ENCODE data around the gene HIVEP3. TPM values are rescaled to one million over a fixed set of nuclear protein-coding genes. Genes with fewer than 3 reads are reported as not detected.

Gene HIVEP3
- polyA plus RNA-seq, 4 donors: 0.67 to 3.8 (median 1.8) TPM

GRCh38 chr1:41475859-41476567 lies 442.7 kb downstream of the HIVEP3 start:
- FAIRE-seq (no peak), DNase-seq (peak; percentile 51 to 82)
- H3K36me3 ChIP-seq (ENCODE audit: control insufficient read depth in 3 of 3, insufficient read depth in 2 of 3, low read depth in 1 of 3, low read length in 3 of 3): peaks cover 0 to 2% (median 0%) of the 10 kb centered on the region in 3 donors
- H3K4me1 ChIP-seq (ENCODE audit: control insufficient read depth in 3 of 3, insufficient read depth in 2 of 3, low read depth in 1 of 3, low read length in 2 of 3): peaks cover 8 to 58% (median 13%) of the 10 kb centered on the region in 3 donors
- no peak overlapping the region for H3K4me3 ChIP-seq (ENCODE audit: low read depth in 1 of 3, low read length in 3 of 3)
- H3K27me3 ChIP-seq (ENCODE audit: control insufficient read depth in 3 of 3, insufficient read depth in 3 of 3, low read length in 3 of 3): no peaks in the 10 kb centered on the region
- WGBS, 3 donors: 41 to 67% (median 48%) methylated on average over 8 of the region's 8 CpGs
- no peaks in the 10 kb centered on the region for H3K9me3 ChIP-seq (ENCODE audit: control insufficient read depth in 2 of 2, insufficient read depth in 1 of 2, low read depth in 1 of 2, low read length in 1 of 2)
- peak overlapping the region; percentile 55 to 91 (median 90) for H3K27ac ChIP-seq (ENCODE audit: low read depth in 1 of 3, low read length in 2 of 3)

GRCh38 chr1:41475346-41475745 lies 443.4 kb downstream of the HIVEP3 start:
- H3K27me3 ChIP-seq (ENCODE audit: control insufficient read depth in 3 of 3, insufficient read depth in 3 of 3, low read length in 3 of 3): no peaks in the 10 kb centered on the region
- peak overlapping the region; percentile 42 to 91 (median 90) for H3K27ac ChIP-seq (ENCODE audit: low read depth in 1 of 3, low read length in 2 of 3)
- H3K36me3 ChIP-seq (ENCODE audit: control insufficient read depth in 3 of 3, insufficient read depth in 2 of 3, low read depth in 1 of 3, low read length in 3 of 3): peaks cover 0 to 2% (median 0%) of the 10 kb centered on the region in 3 donors
- 82 to 95% (median 92%) methylated on average over 4 of the region's 4 CpGs for WGBS, 3 donors
- FAIRE-seq (no peak), DNase-seq (no peak)
- H3K9me3 ChIP-seq (ENCODE audit: control insufficient read depth in 2 of 2, insufficient read depth in 1 of 2, low read depth in 1 of 2, low read length in 1 of 2): no peaks in the 10 kb centered on the region
- H3K4me3 ChIP-seq (ENCODE audit: low read depth in 1 of 3, low read length in 3 of 3): no peak overlapping the region
- peaks cover 8 to 58% (median 12%) of the 10 kb centered on the region in 3 donors for H3K4me1 ChIP-seq (ENCODE audit: control insufficient read depth in 3 of 3, insufficient read depth in 2 of 3, low read depth in 1 of 3, low read length in 2 of 3)

GRCh38 chr1:41474490-41475271 lies 444.0 kb downstream of the HIVEP3 start:
- H3K27me3 ChIP-seq (ENCODE audit: control insufficient read depth in 3 of 3, insufficient read depth in 3 of 3, low read length in 3 of 3): no peaks in the 10 kb centered on the region
- no peaks in the 10 kb centered on the region for H3K9me3 ChIP-seq (ENCODE audit: control insufficient read depth in 2 of 2, insufficient read depth in 1 of 2, low read depth in 1 of 2, low read length in 1 of 2)
- peak overlapping the region in 2 of 3 donors; percentile 90 to 91 for H3K27ac ChIP-seq (ENCODE audit: low read depth in 1 of 3, low read length in 2 of 3)
- 19 to 50% (median 33%) methylated on average over 17 of the region's 17 CpGs for WGBS, 3 donors
- H3K4me3 ChIP-seq (ENCODE audit: low read depth in 1 of 3, low read length in 3 of 3): no peak overlapping the region
- H3K4me1 ChIP-seq (ENCODE audit: control insufficient read depth in 3 of 3, insufficient read depth in 2 of 3, low read depth in 1 of 3, low read length in 2 of 3): peaks cover 6 to 55% (median 8%) of the 10 kb centered on the region in 3 donors
- peak in 1 of 2 donors; percentile 49 for DNase-seq
- H3K36me3 ChIP-seq (ENCODE audit: control insufficient read depth in 3 of 3, insufficient read depth in 2 of 3, low read depth in 1 of 3, low read length in 3 of 3): no peaks in the 10 kb centered on the region
- no peak for FAIRE-seq

GRCh38 chr1:41473738-41474362 lies 444.9 kb downstream of the HIVEP3 start:
- no peaks in the 10 kb centered on the region for H3K9me3 ChIP-seq (ENCODE audit: control insufficient read depth in 2 of 2, insufficient read depth in 1 of 2, low read depth in 1 of 2, low read length in 1 of 2)
- no peaks in the 10 kb centered on the region for H3K36me3 ChIP-seq (ENCODE audit: control insufficient read depth in 3 of 3, insufficient read depth in 2 of 3, low read depth in 1 of 3, low read length in 3 of 3)
- no peaks in the 10 kb centered on the region for H3K27me3 ChIP-seq (ENCODE audit: control insufficient read depth in 3 of 3, insufficient read depth in 3 of 3, low read length in 3 of 3)
- peaks cover 4 to 48% (median 8%) of the 10 kb centered on the region in 3 donors for H3K4me1 ChIP-seq (ENCODE audit: control insufficient read depth in 3 of 3, insufficient read depth in 2 of 3, low read depth in 1 of 3, low read length in 2 of 3)
- WGBS, 3 donors: 89 to 90% (median 89%) methylated on average over 6 of the region's 6 CpGs
- H3K27ac ChIP-seq (ENCODE audit: low read depth in 1 of 3, low read length in 2 of 3): no peak overlapping the region
- no peak overlapping the region for H3K4me3 ChIP-seq (ENCODE audit: low read depth in 1 of 3, low read length in 3 of 3)
- DNase-seq: no peak
- no peak for FAIRE-seq

GRCh38 chr1:41471658-41472057 lies 447.1 kb downstream of the HIVEP3 start:
- no peak overlapping the region for H3K27ac ChIP-seq (ENCODE audit: low read depth in 1 of 3, low read length in 2 of 3)
- no peak overlapping the region for H3K4me3 ChIP-seq (ENCODE audit: low read depth in 1 of 3, low read length in 3 of 3)
- FAIRE-seq: no peak
- H3K4me1 ChIP-seq (ENCODE audit: control insufficient read depth in 3 of 3, insufficient read depth in 2 of 3, low read depth in 1 of 3, low read length in 2 of 3): peaks cover 3 to 53% (median 7%) of the 10 kb centered on the region in 3 donors
- no peaks in the 10 kb centered on the region for H3K9me3 ChIP-seq (ENCODE audit: control insufficient read depth in 2 of 2, insufficient read depth in 1 of 2, low read depth in 1 of 2, low read length in 1 of 2)
- no peaks in the 10 kb centered on the region for H3K36me3 ChIP-seq (ENCODE audit: control insufficient read depth in 3 of 3, insufficient read depth in 2 of 3, low read depth in 1 of 3, low read length in 3 of 3)
- H3K27me3 ChIP-seq (ENCODE audit: control insufficient read depth in 3 of 3, insufficient read depth in 3 of 3, low read length in 3 of 3): no peaks in the 10 kb centered on the region
- no peak for DNase-seq
- 78 to 86% (median 85%) methylated on average over 6 of the region's 6 CpGs for WGBS, 3 donors

GRCh38 chr1:41469706-41470105 lies 449.0 kb downstream of the HIVEP3 start:
- H3K27me3 ChIP-seq (ENCODE audit: control insufficient read depth in 3 of 3, insufficient read depth in 3 of 3, low read length in 3 of 3): no peaks in the 10 kb centered on the region
- H3K4me1 ChIP-seq (ENCODE audit: control insufficient read depth in 3 of 3, insufficient read depth in 2 of 3, low read depth in 1 of 3, low read length in 2 of 3): peaks cover 0 to 47% (median 9%) of the 10 kb centered on the region in 3 donors
- FAIRE-seq (no peak), DNase-seq (no peak)
- H3K4me3 ChIP-seq (ENCODE audit: low read depth in 1 of 3, low read length in 3 of 3): no peak overlapping the region
- no peaks in the 10 kb centered on the region for H3K9me3 ChIP-seq (ENCODE audit: control insufficient read depth in 2 of 2, insufficient read depth in 1 of 2, low read depth in 1 of 2, low read length in 1 of 2)
- 59 to 75% (median 67%) methylated on average over 5 of the region's 5 CpGs for WGBS, 3 donors
- no peaks in the 10 kb centered on the region for H3K36me3 ChIP-seq (ENCODE audit: control insufficient read depth in 3 of 3, insufficient read depth in 2 of 3, low read depth in 1 of 3, low read length in 3 of 3)
- H3K27ac ChIP-seq (ENCODE audit: low read depth in 1 of 3, low read length in 2 of 3): no peak overlapping the region

- H3K27ac ChIP-seq (ENCODE audit: low read depth in 1 of 3, low read length in 2 of 3): peak overlapping the region; percentile 59 to 67 (median 63)
- H3K36me3 ChIP-seq (ENCODE audit: control insufficient read depth in 3 of 3, insufficient read depth in 2 of 3, low read depth in 1 of 3, low read length in 3 of 3): no peaks in the 10 kb centered on the region
- 18 to 65% (median 38%) methylated on average over 12 of the region's 12 CpGs for WGBS, 3 donors
- H3K4me1 ChIP-seq (ENCODE audit: control insufficient read depth in 3 of 3, insufficient read depth in 2 of 3, low read depth in 1 of 3, low read length in 2 of 3): peaks cover 0 to 37% (median 7%) of the 10 kb centered on the region in 3 donors
- H3K27me3 ChIP-seq (ENCODE audit: control insufficient read depth in 3 of 3, insufficient read depth in 3 of 3, low read length in 3 of 3): no peaks in the 10 kb centered on the region
- H3K9me3 ChIP-seq (ENCODE audit: control insufficient read depth in 2 of 2, insufficient read depth in 1 of 2, low read depth in 1 of 2, low read length in 1 of 2): no peaks in the 10 kb centered on the region
- H3K4me3 ChIP-seq (ENCODE audit: low read depth in 1 of 3, low read length in 3 of 3): peak overlapping the region in 1 of 3 donors; percentile 31
- FAIRE-seq (no peak), DNase-seq (peak; percentile 67 to 92)
Measured at GRCh38 chr1:41468122-41468762, 450.5 kb downstream of the HIVEP3 start.

- Histone ChIP-seq H3K36me3 (ENCODE audit: control insufficient read depth in 3 of 3, insufficient read depth in 2 of 3, low read depth in 1 of 3, low read length in 3 of 3) (no peaks in the 10 kb centered on the region), H3K27me3 (ENCODE audit: control insufficient read depth in 3 of 3, insufficient read depth in 3 of 3, low read length in 3 of 3) (no peaks in the 10 kb centered on the region), H3K27ac (ENCODE audit: low read depth in 1 of 3, low read length in 2 of 3) (peak overlapping the region; percentile 59 to 67 (median 63)), H3K4me1 (ENCODE audit: control insufficient read depth in 3 of 3, insufficient read depth in 2 of 3, low read depth in 1 of 3, low read length in 2 of 3) (peaks cover 0 to 43% (median 7%) of the 10 kb centered on the region in 3 donors), H3K4me3 (ENCODE audit: low read depth in 1 of 3, low read length in 3 of 3) (no peak overlapping the region), H3K9me3 (ENCODE audit: control insufficient read depth in 2 of 2, insufficient read depth in 1 of 2, low read depth in 1 of 2, low read length in 1 of 2) (peaks cover 0 to under 1% of the 10 kb centered on the region in 2 donors)
- DNase-seq (no peak), FAIRE-seq (no peak)
- WGBS, 3 donors: 9 to 37% (median 19%) methylated on average over 4 of the region's 4 CpGs
Measured at GRCh38 chr1:41467673-41468072, 451.0 kb downstream of the HIVEP3 start.

All from small intestine (tissue), 7 donors.